ENCODE results near the gene PPP2R2C. TPM values are rescaled to one million over a fixed set of nuclear protein-coding genes. Genes with fewer than 3 reads are reported as not detected.

Gene PPP2R2C
- total RNA-seq, 6 experiments from 2014 or later: 0.12 to 0.27 TPM; not detected in 4

DNA sequence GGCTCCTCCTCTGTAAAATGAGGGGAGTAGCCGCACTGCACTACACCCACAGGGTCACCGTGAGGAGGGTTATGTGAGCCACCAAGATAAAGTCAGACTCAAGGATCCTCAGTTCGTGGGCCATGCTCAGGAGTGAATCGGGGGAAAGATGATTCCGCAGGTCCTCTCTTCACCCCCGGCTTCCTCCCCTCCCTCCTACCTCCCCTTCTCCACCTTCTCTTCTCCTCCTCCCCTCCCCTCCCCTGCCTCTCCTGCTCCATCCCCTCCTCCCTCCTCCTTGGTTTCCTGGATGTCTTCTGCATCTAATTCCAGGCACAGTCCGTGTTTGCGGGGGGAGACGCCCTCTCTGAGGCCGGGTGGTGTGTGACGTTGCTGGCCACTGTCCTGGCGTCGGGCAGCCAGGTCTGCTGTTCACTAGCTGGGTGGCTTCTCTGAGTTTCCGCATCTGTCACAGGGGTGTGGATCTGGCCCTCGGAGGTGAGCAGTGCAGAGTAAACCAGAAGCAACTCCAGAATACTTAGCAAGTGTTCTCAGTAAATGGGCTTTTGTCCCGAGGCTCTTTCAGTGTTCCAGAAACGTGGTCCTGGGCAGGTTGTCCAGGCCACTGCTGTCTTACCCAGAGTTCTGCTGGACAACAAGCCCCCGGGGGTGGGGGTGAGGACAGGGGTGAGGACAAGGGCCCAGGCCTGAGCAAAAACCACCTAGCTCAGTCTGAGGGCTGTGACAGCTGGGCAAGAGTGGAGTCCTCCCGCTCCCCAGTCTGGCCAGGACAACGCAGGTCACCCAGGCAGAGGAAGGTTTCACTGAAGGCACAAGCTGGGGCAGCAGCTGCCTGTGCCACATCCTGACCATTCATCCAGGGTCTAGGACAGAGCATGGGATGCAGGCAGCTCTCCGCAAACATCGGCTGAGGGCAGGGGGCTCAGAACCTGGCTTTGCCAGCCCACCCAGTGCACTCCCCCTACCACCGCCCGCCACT lies 92.4 kb downstream of the PPP2R2C start:
- no peak overlapping the region for H3K4me3 ChIP-seq
- H3K27me3 ChIP-seq: no peaks in the 10 kb centered on the region
- no peak overlapping the region for H3K27ac ChIP-seq
- no peaks in the 10 kb centered on the region for H3K9me3 ChIP-seq
- peak in 1 of 3 donors; percentile 28 for DNase-seq
- no peak for TF ChIP-seq POLR2A (IDR thresholded peaks at IDR 0.05)
- intact Hi-C loops (cut with DNase I): no loop called here
- no peak for ATAC-seq
- 8% methylated on average over 14 of the region's 24 CpGs for WGBS (ENCODE audit: insufficient coverage, low coverage, low lambda C conversion rate, missing lambda C conversion rate)
- H3K4me1 ChIP-seq: no peaks in the 10 kb centered on the region
- H3K36me3 ChIP-seq: no peaks in the 10 kb centered on the region

DNA sequence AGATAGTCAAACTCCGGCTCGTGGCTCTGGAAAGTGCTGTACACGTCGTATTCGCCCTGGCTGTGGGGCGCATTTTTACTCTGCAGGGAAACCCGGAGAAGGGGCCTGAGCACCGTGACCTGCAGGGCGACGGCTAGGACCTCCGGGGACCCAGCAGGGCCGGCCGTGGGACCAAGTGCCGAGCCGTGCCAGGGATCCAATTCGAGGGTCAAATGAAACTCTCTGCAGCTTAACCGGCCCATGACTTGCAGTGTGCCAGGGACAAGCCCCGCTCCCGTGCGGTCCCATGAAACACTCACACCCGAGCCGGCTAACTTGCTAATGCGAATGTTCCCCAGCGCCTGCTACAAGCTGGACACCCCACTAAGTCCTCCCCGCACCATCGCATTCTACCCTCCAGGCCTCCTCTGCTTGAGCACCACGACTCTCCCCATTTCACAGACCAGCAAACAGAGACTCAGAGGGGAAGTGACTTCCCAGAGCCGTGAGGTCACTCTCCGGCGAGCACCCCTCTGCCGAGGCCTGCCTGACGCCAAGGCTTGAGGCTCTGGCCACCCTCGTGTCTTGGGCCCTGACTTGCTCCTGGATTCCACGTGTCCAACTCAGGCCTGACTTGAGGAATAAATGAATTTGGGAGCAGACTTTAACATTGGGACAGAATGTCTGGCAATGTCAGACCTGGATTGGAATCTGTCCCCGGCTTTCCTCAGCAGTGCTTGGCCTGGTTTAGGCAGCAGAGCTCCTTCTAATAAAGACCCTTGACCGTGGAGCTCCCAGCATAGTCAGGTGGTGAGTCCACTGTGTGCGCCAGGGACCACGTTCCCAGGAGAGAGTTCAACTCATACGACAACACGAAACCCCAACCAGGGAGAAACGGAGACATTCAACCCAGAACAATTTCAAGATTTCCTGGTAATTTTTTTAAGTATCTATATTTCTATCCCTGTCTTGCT lies 93.6 kb downstream of the PPP2R2C start:
- intact Hi-C loops (cut with DNase I): no loop called here
- TF ChIP-seq, protein P1, sequence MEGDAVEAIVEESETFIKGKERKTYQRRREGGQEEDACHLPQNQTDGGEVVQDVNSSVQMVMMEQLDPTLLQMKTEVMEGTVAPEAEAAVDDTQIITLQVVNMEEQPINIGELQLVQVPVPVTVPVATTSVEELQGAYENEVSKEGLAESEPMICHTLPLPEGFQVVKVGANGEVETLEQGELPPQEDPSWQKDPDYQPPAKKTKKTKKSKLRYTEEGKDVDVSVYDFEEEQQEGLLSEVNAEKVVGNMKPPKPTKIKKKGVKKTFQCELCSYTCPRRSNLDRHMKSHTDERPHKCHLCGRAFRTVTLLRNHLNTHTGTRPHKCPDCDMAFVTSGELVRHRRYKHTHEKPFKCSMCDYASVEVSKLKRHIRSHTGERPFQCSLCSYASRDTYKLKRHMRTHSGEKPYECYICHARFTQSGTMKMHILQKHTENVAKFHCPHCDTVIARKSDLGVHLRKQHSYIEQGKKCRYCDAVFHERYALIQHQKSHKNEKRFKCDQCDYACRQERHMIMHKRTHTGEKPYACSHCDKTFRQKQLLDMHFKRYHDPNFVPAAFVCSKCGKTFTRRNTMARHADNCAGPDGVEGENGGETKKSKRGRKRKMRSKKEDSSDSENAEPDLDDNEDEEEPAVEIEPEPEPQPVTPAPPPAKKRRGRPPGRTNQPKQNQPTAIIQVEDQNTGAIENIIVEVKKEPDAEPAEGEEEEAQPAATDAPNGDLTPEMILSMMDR (IDR thresholded peaks at IDR 0.05): no peak
- no peak for TF ChIP-seq POLR2A (IDR thresholded peaks at IDR 0.05)
- Histone ChIP-seq H3K36me3 (no peaks in the 10 kb centered on the region), H3K27ac (no peak overlapping the region), H3K9me3 (no peaks in the 10 kb centered on the region), H3K4me3 (no peak overlapping the region), H3K27me3 (no peaks in the 10 kb centered on the region), H3K4me1 (no peaks in the 10 kb centered on the region)
- 76% methylated on average over 22 of the region's 41 CpGs for WGBS (ENCODE audit: insufficient coverage, low coverage, low lambda C conversion rate, missing lambda C conversion rate)
- DNase-seq: peak in 1 of 3 donors; percentile 33
- ATAC-seq: no peak

DNA sequence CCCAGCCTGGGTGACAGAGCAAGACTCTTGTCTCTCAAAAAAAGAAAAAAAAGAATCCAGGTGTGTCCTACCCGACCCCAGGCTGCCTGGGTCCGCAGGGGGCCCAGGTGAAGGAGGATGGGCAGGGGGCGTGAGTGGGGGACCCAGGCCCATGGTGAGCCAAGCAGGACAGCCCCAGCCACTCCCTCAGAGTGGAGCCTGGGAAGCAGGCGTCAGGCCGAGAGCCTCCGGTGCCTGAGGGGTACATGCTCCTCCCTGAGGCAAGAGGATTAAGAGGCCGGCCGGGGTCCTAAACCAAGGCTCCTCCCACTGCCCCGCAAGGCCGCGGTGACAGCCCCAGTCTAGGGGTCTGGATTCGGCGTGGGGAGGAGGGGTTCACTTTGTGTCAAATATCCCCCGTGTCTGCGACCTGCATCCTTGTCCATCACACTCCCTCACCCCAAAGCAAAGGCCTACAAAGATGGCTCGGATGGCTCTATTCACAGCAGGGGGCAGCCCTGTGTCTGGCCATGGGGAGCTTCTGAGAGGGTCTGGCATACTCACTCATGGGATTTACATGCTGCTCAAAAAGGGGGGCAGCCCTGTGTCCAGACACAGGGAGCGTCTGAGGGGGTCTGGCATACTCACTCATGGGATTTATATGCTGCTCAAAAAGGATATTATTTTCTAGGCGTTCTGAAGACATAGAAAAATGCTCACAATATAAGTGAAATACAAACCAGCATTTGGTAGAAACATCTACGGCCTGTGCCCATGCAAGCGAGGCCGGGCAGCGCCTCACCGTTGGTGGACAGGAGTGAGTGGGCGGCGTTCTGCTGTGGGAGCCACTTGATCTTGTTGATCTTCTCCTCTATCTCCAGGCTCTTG lies 94.6 kb downstream of the PPP2R2C start:
- WGBS (ENCODE audit: insufficient coverage, low coverage, low lambda C conversion rate, missing lambda C conversion rate): 37% methylated on average over 7 of the region's 25 CpGs
- Histone ChIP-seq H3K27me3 (no peaks in the 10 kb centered on the region), H3K4me1 (no peaks in the 10 kb centered on the region), H3K4me3 (no peak overlapping the region), H3K36me3 (no peaks in the 10 kb centered on the region), H3K27ac (no peak overlapping the region), H3K9me3 (no peaks in the 10 kb centered on the region)
- intact Hi-C loops (cut with DNase I): no loop called here
- DNase-seq (peak in 1 of 3 donors; percentile 29), ATAC-seq (no peak)
- TF ChIP-seq, protein P1 (IDR thresholded peaks at IDR 0.05): no peak
- TF ChIP-seq POLR2A (IDR thresholded peaks at IDR 0.05): no peak

DNA sequence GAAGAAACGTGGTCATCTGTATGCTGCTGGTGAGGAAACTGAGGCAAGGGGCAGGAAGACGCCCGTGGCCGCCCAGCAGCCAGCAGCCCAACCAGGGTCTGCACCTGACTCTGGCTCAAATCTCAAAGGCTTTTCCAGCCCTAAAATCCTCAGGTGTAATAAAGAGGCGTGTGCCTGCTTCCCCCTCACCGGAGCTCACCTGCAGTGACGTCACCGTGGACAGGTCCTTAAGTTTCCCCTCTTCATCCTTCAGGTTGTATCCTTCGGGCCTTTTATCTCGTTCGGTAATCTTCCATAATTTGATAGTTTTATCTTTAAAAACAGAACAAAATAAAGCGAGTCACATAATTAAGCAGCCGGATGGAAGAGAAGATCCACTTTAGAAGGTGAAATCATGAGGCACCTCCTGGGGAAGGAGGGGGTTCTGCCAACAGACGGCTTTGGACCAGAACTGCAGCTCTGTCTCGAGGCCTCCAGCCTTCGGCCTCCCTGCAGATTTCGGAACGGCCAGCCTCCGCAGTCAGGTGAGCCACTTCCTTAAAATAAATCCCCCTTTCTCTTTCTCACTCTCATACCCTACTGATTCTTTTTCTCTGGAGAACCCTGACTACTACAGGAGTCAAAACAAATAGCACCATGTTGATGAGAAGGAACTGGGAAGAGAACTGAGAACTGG lies 96.7 kb downstream of the PPP2R2C start:
- DNase-seq (peak in 1 of 3 donors; percentile 40), ATAC-seq (no peak)
- H3K4me3 ChIP-seq: no peak overlapping the region
- intact Hi-C loops (cut with DNase I): no loop called here
- H3K9me3 ChIP-seq: no peaks in the 10 kb centered on the region
- no peaks in the 10 kb centered on the region for H3K4me1 ChIP-seq
- H3K27me3 ChIP-seq: no peaks in the 10 kb centered on the region
- TF ChIP-seq POLR2A (IDR thresholded peaks at IDR 0.05): no peak
- TF ChIP-seq, protein P1 (IDR thresholded peaks at IDR 0.05): no peak
- H3K36me3 ChIP-seq: no peaks in the 10 kb centered on the region
- no peak overlapping the region for H3K27ac ChIP-seq
- 45% methylated on average over 19 of the region's 19 CpGs for WGBS (ENCODE audit: insufficient coverage, low coverage, low lambda C conversion rate, missing lambda C conversion rate)

All from right lobe of liver (tissue), 6 donors.